ENCODE data around the gene ST6GALNAC4.

Gene ST6GALNAC4

DNA sequence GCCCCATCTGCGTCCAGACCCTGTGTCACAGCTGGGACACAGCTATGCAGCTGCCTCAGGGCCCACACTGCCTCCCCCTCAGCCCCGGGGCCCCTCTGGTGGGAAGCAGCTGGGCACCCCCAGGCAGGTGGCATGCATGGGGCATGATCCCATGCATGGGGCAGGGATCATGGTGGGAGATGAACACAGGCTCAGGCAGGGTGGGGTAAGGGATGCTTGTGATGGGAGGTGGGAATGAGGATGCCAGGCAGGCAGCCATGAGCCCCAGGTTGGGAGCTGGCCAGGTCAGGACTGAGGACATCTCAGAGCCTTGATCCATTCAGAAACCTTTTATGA, 44.3 kb upstream of the ST6GALNAC4 start:
- no peak for DNase-seq (ENCODE audit: low read depth)
- no peak overlapping the region for H3K4me3 ChIP-seq (ENCODE audit: low read length)
- TF ChIP-seq, protein P1, sequence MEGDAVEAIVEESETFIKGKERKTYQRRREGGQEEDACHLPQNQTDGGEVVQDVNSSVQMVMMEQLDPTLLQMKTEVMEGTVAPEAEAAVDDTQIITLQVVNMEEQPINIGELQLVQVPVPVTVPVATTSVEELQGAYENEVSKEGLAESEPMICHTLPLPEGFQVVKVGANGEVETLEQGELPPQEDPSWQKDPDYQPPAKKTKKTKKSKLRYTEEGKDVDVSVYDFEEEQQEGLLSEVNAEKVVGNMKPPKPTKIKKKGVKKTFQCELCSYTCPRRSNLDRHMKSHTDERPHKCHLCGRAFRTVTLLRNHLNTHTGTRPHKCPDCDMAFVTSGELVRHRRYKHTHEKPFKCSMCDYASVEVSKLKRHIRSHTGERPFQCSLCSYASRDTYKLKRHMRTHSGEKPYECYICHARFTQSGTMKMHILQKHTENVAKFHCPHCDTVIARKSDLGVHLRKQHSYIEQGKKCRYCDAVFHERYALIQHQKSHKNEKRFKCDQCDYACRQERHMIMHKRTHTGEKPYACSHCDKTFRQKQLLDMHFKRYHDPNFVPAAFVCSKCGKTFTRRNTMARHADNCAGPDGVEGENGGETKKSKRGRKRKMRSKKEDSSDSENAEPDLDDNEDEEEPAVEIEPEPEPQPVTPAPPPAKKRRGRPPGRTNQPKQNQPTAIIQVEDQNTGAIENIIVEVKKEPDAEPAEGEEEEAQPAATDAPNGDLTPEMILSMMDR (conservative IDR thresholded peaks at IDR 0.05; ENCODE audit: low read depth, low read length), result no peak

DNA sequence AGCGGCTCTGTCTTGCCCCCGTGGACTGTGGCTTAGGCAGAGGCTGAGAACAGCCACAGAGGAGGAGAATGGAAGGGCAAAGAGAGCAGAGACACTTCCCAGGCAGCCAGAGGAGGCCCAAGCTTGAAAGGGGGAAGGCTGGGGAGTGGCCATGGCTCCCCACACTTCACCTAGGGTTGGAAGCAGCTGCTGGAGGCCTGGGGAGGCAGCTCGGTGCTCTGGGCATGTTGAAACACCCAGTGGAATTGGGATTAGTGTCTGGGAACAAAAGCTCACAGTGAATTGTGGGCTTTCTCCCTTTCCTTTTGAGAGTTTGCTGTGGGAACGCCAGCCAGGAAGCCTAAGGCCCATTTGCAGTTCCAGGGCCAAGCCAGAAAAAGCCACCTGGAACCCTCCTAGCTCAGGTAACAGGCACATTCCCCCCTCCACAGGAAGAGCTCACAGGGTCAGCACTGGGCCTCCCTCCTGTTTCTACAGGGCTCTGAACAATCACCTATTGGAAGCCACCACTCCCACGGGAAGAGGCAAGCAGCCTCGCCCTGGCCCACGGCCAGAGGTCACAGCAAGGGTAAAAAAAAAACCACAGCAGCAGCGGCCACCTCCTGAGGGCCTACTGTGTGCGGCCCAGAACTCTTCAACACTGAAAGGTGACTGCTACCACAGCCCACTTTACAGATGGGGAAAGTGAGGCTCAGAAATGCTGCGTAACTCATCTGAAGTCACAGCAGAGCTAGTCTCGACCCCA, 43.7 kb upstream of the ST6GALNAC4 start:
- no peak for DNase-seq (ENCODE audit: low read depth)
- H3K4me3 ChIP-seq (ENCODE audit: low read length), result no peak overlapping the region
- TF ChIP-seq, protein P1 (conservative IDR thresholded peaks at IDR 0.05; ENCODE audit: low read depth, low read length), result no peak

DNA sequence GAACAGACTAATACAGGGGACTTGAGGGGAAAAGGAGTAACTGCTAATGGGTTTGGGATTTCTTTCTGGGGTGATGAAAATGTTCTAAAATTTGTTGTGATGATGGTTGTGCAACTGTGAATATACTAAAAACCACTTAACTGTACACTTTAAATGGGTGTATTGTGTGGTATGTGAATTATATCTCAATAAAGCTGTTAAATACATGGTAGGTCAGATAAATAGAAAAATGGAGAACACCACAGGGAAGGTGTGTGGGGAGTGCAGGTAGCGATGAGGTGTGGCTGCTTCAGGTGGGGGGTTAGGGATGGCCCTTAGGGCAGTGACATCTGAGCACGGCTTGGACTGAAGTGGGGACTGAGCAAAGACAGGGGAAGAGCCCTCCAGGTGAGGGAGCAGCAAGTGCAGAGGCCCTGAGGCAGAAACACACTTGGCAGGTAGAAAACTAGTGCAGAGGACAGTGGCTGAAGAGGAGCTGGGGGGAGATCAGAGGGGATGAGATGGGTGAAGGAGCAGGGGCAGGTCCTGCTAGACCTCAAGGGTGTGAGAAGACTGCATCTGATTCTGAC, 43.1 kb upstream of the ST6GALNAC4 start:
- no peak for DNase-seq (ENCODE audit: low read depth)
- TF ChIP-seq, protein P1 (conservative IDR thresholded peaks at IDR 0.05; ENCODE audit: low read depth, low read length), result no peak
- no peak overlapping the region for H3K4me3 ChIP-seq (ENCODE audit: low read length)

DNA sequence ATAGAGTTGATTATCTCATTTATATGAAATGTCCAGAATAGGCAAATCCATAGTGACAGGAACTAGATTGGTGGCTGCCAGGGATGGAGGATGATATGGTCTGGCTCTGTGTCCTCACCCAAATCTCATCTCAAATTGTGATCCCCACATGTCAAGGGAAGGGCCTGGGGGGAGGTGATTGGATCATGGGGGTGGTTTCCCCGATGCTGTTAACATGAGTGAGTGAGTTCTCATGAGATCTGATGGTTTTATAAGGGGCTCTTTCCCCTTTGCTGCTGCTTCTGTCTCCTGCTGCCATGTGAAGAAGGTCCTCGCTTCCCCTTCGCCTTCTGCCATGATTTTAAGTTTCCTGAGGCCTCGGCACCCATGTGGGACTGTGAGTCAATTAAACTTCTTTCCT, 42.6 kb upstream of the ST6GALNAC4 start:
- H3K4me3 ChIP-seq (ENCODE audit: low read length), result no peak overlapping the region
- no peak for DNase-seq (ENCODE audit: low read depth)
- TF ChIP-seq, protein P1 (conservative IDR thresholded peaks at IDR 0.05; ENCODE audit: low read depth, low read length), result no peak

DNA sequence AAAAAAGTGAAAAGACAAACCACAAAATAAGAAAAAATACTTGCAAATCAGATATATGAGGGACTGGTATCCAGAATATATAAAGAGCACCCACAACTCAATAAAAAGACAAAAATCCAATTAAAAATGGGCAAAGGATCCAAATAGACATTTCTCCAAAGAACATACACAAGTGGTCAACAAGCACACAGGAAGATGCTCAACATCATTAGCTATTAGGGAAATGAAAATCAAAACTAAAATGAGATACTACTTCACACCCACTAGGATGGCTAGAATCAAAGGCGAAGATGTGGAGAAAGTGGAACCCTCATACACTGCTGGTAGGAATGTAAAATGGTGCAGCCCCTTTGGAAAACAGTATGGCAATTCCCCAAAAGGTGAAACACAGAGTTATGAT, 41.9 kb upstream of the ST6GALNAC4 start:
- H3K4me3 ChIP-seq (ENCODE audit: low read length), result no peak overlapping the region
- DNase-seq (ENCODE audit: low read depth), result no peak
- TF ChIP-seq, protein P1 (conservative IDR thresholded peaks at IDR 0.05; ENCODE audit: low read depth, low read length), result no peak

DNA sequence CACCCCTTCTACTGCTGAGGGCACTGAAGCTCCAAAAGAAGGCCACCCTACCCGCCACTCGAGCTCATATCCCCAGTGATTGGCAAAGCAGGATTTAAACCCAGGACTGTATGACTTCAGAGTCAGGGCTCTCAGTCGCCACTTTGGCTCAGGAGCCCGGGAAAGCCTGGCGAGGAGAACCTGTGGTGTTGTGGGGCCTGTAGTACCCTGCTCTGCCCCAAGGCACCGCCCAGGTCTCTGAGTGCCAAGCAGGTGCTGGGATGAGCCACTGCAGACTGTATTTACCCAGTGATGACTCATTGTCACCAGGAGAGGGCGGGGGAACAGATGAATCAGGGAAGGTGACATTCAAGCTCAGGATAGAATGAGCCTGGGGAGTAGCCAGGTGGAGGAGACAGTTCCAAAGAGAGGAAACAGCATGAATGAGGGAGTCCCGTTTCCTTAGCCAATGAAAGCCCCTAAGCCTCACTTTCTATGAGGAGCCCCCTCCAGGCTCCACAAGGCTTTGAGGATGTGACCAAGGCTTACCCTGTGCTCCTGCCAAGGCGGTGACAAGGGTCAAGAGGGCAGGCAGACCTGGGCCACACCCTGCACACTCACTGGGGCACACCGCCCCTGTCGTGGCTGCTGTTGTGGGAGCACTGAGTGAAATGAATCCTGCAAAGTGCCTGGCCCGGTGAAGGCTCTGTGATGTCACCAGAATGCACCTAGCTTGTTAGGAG, 38.6 kb upstream of the ST6GALNAC4 start:
- no peak overlapping the region for H3K4me3 ChIP-seq (ENCODE audit: low read length)
- no peak for DNase-seq (ENCODE audit: low read depth)
- TF ChIP-seq, protein P1 (conservative IDR thresholded peaks at IDR 0.05; ENCODE audit: low read depth, low read length), result peak; percentile 25
